Activated CD4-positive, CD25-positive, alpha-beta regulatory T cell treated with anti-CD3 and anti-CD28 coated beads, Interleukin-2, amount 50 U/mL, for 72 hours (primary cell): ENCODE measurements around the gene CROCC2.

ENCODE experiments used
- DNase-seq: peaks from one replicate; pipeline ENCODE4 v3.0.0; 2021

CROCC2 gene

GRCh38 chr2:240925191-240925567 is 19.0 kb downstream of the CROCC2 start:
- peak; percentile 33 for DNase-seq

- DNase-seq: peak; percentile 33
Observed at GRCh38 chr2:240925568-240926515, 19.7 kb downstream of the CROCC2 start.

GRCh38 chr2:240926516-240927389 is 20.6 kb downstream of the CROCC2 start:
- peak; percentile 29 for DNase-seq

- no peak for DNase-seq
Observed at GRCh38 chr2:240927390-240927781, 21.2 kb downstream of the CROCC2 start.

GRCh38 chr2:240928476-240929363 is 22.6 kb downstream of the CROCC2 start:
- peak; percentile 24 for DNase-seq

- peak; percentile 17 for DNase-seq
Observed at GRCh38 chr2:240929364-240930095, 23.4 kb downstream of the CROCC2 start.

GRCh38 chr2:240930096-240930630 is 24.0 kb downstream of the CROCC2 start:
- DNase-seq: no peak

GRCh38 chr2:240930631-240931318 is 24.6 kb downstream of the CROCC2 start:
- peak; percentile 16 for DNase-seq

GRCh38 chr2:240931319-240931949 is 25.3 kb downstream of the CROCC2 start:
- no peak for DNase-seq

GRCh38 chr2:240932001-240932723 is 26.0 kb downstream of the CROCC2 start:
- peak; percentile 22 for DNase-seq

GRCh38 chr2:240932724-240933047 is 26.6 kb downstream of the CROCC2 start:
- peak; percentile 12 for DNase-seq

GRCh38 chr2:240933048-240933965 is 27.2 kb downstream of the CROCC2 start:
- peak; percentile 21 for DNase-seq

GRCh38 chr2:240933966-240934700 is 28.0 kb downstream of the CROCC2 start:
- peak; percentile 23 for DNase-seq

- peak; percentile 20 for DNase-seq
Observed at GRCh38 chr2:240934701-240935102, 28.6 kb downstream of the CROCC2 start.

- peak; percentile 20 for DNase-seq
Observed at GRCh38 chr2:240935103-240935876, 29.2 kb downstream of the CROCC2 start.

- DNase-seq: no peak
Observed at GRCh38 chr2:240936106-240936505, 30.0 kb downstream of the CROCC2 start.

GRCh38 chr2:240946046-240946445 is 39.9 kb downstream of the CROCC2 start:
- no peak for DNase-seq
